H1 (cell line): ENCODE data around the gene UBE2D2. TPM values are rescaled to one million over a fixed set of nuclear protein-coding genes. Genes with fewer than 3 reads are reported as not detected.
A peak's percentile ranks its signal among the peaks of the same experiment; 100 is the strongest.

Experiments
- CTCF ChIA-PET: fragments of 300-600 bp; sonication (Branson Sonifier 250); formaldehyde crosslinking; loops from one replicate; lab custom pipeline; 2021; ENCODE audit not compliant: partially characterized antibody; lab: Charles Lee
- POLR2A ChIA-PET: fragments of 300-600 bp; sonication (Branson Sonifier 250); formaldehyde crosslinking; loops from one replicate; lab custom pipeline; 2021; ENCODE audit warnings: inconsistent platforms; ENCODE audit not compliant: partially characterized antibody; lab: Charles Lee
- DNase-seq, 2 experiments: peaks; one replicate each; pipeline versions ENCODE4 v3.0.0 to v3.0.0-alpha.2; 2010 to 2022; ENCODE audit warnings: low spot score in 2 of 2, low read depth in 1 of 2, mixed read lengths in 1 of 2
- FAIRE-seq: peaks from 2 replicates; lab custom pipeline; 2011; peaks lifted over from hg19 to GRCh38; lab: Jason Lieb, UNC
- H2AFZ ChIP-seq: 2 replicates; pipeline ENCODE4 v1.8.1; 2012; ENCODE audit warnings: low read length, inconsistent platforms
- H2AK5ac ChIP-seq: 2 replicates; pipeline ENCODE4 v1.6.1; 2013; ENCODE audit warnings: low read depth, low read length
- H2BK120ac ChIP-seq: replicated peaks from 2 replicates; pipeline ENCODE3; 2013; ENCODE audit warnings: low read depth, low read length, inconsistent platforms
- H2BK12ac ChIP-seq: 2 replicates; pipeline ENCODE4 v1.6.1; 2013; ENCODE audit warnings: low read depth, low read length
- H2BK15ac ChIP-seq: 2 replicates; pipeline ENCODE4 v1.6.1; 2013; ENCODE audit warnings: low read length
- H2BK20ac ChIP-seq: 2 replicates; pipeline ENCODE4 v1.6.1; 2013; ENCODE audit warnings: low read length
- H2BK5ac ChIP-seq: 2 replicates; pipeline ENCODE4 v1.6.1; 2013; ENCODE audit warnings: low read depth, low read length
- H3K14ac ChIP-seq: 2 replicates; pipeline ENCODE4 v1.6.1; 2013; ENCODE audit warnings: inconsistent platforms; ENCODE audit not compliant: insufficient read length
- H3K18ac ChIP-seq: 2 replicates; pipeline ENCODE4 v1.6.1; 2013; ENCODE audit warnings: low read length; ENCODE audit errors: extremely low read depth
- H3K23ac ChIP-seq: 2 replicates; pipeline ENCODE4 v1.6.1; 2013; ENCODE audit warnings: inconsistent platforms; ENCODE audit not compliant: insufficient read length
- H3K23me2 ChIP-seq: 2 replicates; pipeline ENCODE4 v1.6.1; 2013; ENCODE audit warnings: low read depth, low read length
- H3K27ac ChIP-seq: 2 replicates; pipeline ENCODE4 v1.6.1; 2011; ENCODE audit warnings: low read depth, low read length, inconsistent platforms
- H3K27me3 ChIP-seq, 4 experiments: replicated peaks in 1 of 4; 1 replicate in 1 of 4; 2 replicates in 3 of 4; pipeline versions ENCODE4 v1.6.1 to v1.8.1; 2011 to 2013; ENCODE audit warnings: low read length in 3 of 4, mild to moderate bottlenecking in 3 of 4, inconsistent platforms in 2 of 4, mixed read lengths in 2 of 4, moderate library complexity in 1 of 4; ENCODE audit not compliant: control insufficient read depth in 3 of 4, insufficient read depth in 3 of 4; ENCODE audit errors: extremely low read depth in 1 of 4
- H3K36me3 ChIP-seq, 4 experiments: 2 replicates each; pipeline versions ENCODE4 v1.6.1 to v1.8.1; 2011 to 2013; ENCODE audit warnings: mild to moderate bottlenecking in 4 of 4, low read length in 3 of 4, moderate library complexity in 2 of 4, control low read depth in 1 of 4, inconsistent platforms in 1 of 4; ENCODE audit not compliant: insufficient read depth in 4 of 4, control insufficient read depth in 2 of 4
- H3K4ac ChIP-seq: replicated peaks from 2 replicates; pipeline ENCODE3; 2013; ENCODE audit warnings: low read length, low read depth, mixed read lengths, inconsistent platforms; ENCODE audit not compliant: insufficient read length
- H3K4me1 ChIP-seq, 4 experiments: replicated peaks in 1 of 4; 1 replicate in 1 of 4; 2 replicates in 3 of 4; pipeline versions ENCODE4 v1.6.1 to v1.8.1; 2011 to 2013; ENCODE audit warnings: low read length in 3 of 4, inconsistent platforms in 2 of 4, mixed read lengths in 1 of 4; ENCODE audit not compliant: insufficient read depth in 4 of 4, control insufficient read depth in 3 of 4
- H3K4me2 ChIP-seq, 2 experiments: 2 replicates each; pipeline versions ENCODE4 v1.6.1 to v1.8.1; 2011 to 2013; ENCODE audit warnings: low read depth in 2 of 2, low read length in 2 of 2, control low read depth in 1 of 2, inconsistent platforms in 1 of 2, mild to moderate bottlenecking in 1 of 2; ENCODE audit not compliant: insufficient read depth in 1 of 2
- H3K4me3 ChIP-seq, 4 experiments: fragments of 200-600, 300-600 bp in 1 of 4; sonication (generic), shearing (Covaris generic), sonication (Bioruptor Twin) in 1 of 4; 2 replicates each; pipeline versions ENCODE4 v1.5.1 to v1.8.1; 2011 to 2016; ENCODE audit warnings: low read length in 4 of 4, low read depth in 3 of 4, control low read depth in 2 of 4, inconsistent platforms in 2 of 4, mild to moderate bottlenecking in 2 of 4, mixed read lengths in 1 of 4, moderate library complexity in 1 of 4; ENCODE audit not compliant: insufficient read depth in 2 of 4; ENCODE audit errors: extremely low read depth in 1 of 4
- H3K56ac ChIP-seq: replicated peaks from 2 replicates; pipeline ENCODE3; 2013; ENCODE audit warnings: low read depth, mild to moderate bottlenecking, mixed read lengths, low read length, inconsistent platforms; ENCODE audit not compliant: insufficient read length
- H3K79me1 ChIP-seq: 2 replicates; pipeline ENCODE4 v1.6.1; 2013; ENCODE audit warnings: low read depth, low read length, control low read depth
- H3K79me2 ChIP-seq, 2 experiments: 2 replicates each; pipeline versions ENCODE4 v1.6.1 to v1.8.1; 2012 to 2013; ENCODE audit warnings: low read length in 2 of 2, mild to moderate bottlenecking in 2 of 2, inconsistent platforms in 1 of 2; ENCODE audit not compliant: insufficient read depth in 2 of 2, control insufficient read depth in 1 of 2
- H3K9ac ChIP-seq, 4 experiments: replicated peaks in 1 of 4; 1 replicate in 1 of 4; 2 replicates in 3 of 4; pipeline versions ENCODE4 v1.6.1 to v1.8.1; 2011 to 2013; ENCODE audit warnings: low read depth in 3 of 4, low read length in 3 of 4, control low read depth in 2 of 4, mild to moderate bottlenecking in 2 of 4, moderate library complexity in 2 of 4, inconsistent platforms in 1 of 4; ENCODE audit errors: extremely low read depth in 1 of 4
- H3K9me3 ChIP-seq, 2 experiments: 2 replicates each; pipeline versions ENCODE4 v1.6.1 to v1.8.1; 2012 to 2013; ENCODE audit warnings: mild to moderate bottlenecking in 2 of 2, moderate library complexity in 2 of 2, control low read depth in 1 of 2, inconsistent platforms in 1 of 2, low read depth in 1 of 2, low read length in 1 of 2, mixed read lengths in 1 of 2; ENCODE audit not compliant: insufficient read depth in 2 of 2
- H4K20me1 ChIP-seq, 2 experiments: replicated peaks in 1 of 2; 2 replicates each; pipeline versions ENCODE3 to v1.8.1; 2011 to 2013; ENCODE audit warnings: inconsistent platforms in 2 of 2, low read length in 2 of 2, mild to moderate bottlenecking in 1 of 2; ENCODE audit not compliant: insufficient read depth in 2 of 2, control insufficient read depth in 1 of 2
- H4K5ac ChIP-seq: 2 replicates; pipeline ENCODE4 v1.6.1; 2013; ENCODE audit warnings: low read length, low read depth, mixed read lengths, inconsistent platforms; ENCODE audit not compliant: insufficient read length
- H4K8ac ChIP-seq: 2 replicates; pipeline ENCODE4 v1.8.0; 2013; ENCODE audit warnings: mild to moderate bottlenecking, moderate library complexity, low read length, inconsistent platforms; ENCODE audit not compliant: insufficient read depth; ENCODE audit errors: extremely low read depth
- H4K91ac ChIP-seq: replicated peaks from 2 replicates; pipeline ENCODE3; 2013; ENCODE audit warnings: low read length, mixed read lengths, inconsistent platforms; ENCODE audit not compliant: insufficient read length
- BACH1 ChIP-seq: IDR thresholded peaks from 2 replicates; pipeline ENCODE4 v1.6.1; 2012; ENCODE audit warnings: low read length, improper control_type of control experiment
- CTCF ChIP-seq, 3 experiments: IDR thresholded peaks; 1 replicate in 2 of 3; 2 replicates in 1 of 3; pipeline versions ENCODE4 v1.5.1 to v1.6.1; 2011; ENCODE audit warnings: low read length in 3 of 3, mild to moderate bottlenecking in 3 of 3, inconsistent platforms in 2 of 3, low read depth in 1 of 3, moderate library complexity in 1 of 3; ENCODE audit not compliant: insufficient read depth in 1 of 3; ENCODE audit errors: control extremely low read depth in 1 of 3
- GABPA ChIP-seq: IDR thresholded peaks from 2 replicates; pipeline ENCODE4 v1.6.1; 2011; ENCODE audit warnings: mild to moderate bottlenecking, low read length, moderate library complexity, borderline replicate concordance; ENCODE audit not compliant: insufficient read depth
- GTF2F1 ChIP-seq: IDR thresholded peaks from 2 replicates; pipeline ENCODE4 v1.6.1; 2012; ENCODE audit warnings: low read depth, low read length, improper control_type of control experiment, borderline replicate concordance
- RAD21 ChIP-seq, 2 experiments: IDR thresholded peaks in 1 of 2; conservative IDR thresholded peaks in 1 of 2; 2 replicates each; pipeline ENCODE4 v1.6.1; 2011; ENCODE audit warnings: low read depth in 2 of 2, low read length in 2 of 2, improper control_type of control experiment in 1 of 2, inconsistent platforms in 1 of 2, mild to moderate bottlenecking in 1 of 2, moderate library complexity in 1 of 2
- SIN3A ChIP-seq, 2 experiments: IDR thresholded peaks in 1 of 2; conservative IDR thresholded peaks in 1 of 2; 2 replicates each; pipeline ENCODE4 v1.6.1; 2011 to 2012; ENCODE audit warnings: low read length in 2 of 2, improper control_type of control experiment in 1 of 2, low read depth in 1 of 2, mild to moderate bottlenecking in 1 of 2
- SUZ12 ChIP-seq: fragments of 200-600 bp; sonication (generic); IDR thresholded peaks from 2 replicates; pipeline ENCODE4 v1.6.1; 2012; ENCODE audit warnings: mild to moderate bottlenecking, inconsistent platforms, low read length, moderate library complexity, mixed read lengths
- TAF7 ChIP-seq: optimal IDR thresholded peaks from 2 replicates; pipeline ENCODE3; 2011; ENCODE audit warnings: low read depth, mild to moderate bottlenecking, inconsistent platforms, low read length, moderate library complexity, borderline replicate concordance
- WGBS, 2 experiments: shearing (Covaris generic) in 1 of 2; methylation state at CpG; one replicate each; pipeline versions ENCODE4 v1.1.6 to v1.1.7; 2013 to 2015; ENCODE audit warnings: low lambda C conversion rate in 2 of 2, mixed read lengths in 2 of 2, inconsistent platforms in 1 of 2, low coverage in 1 of 2, missing lambda C conversion rate in 1 of 2; ENCODE audit not compliant: insufficient replicate concordance in 2 of 2, insufficient coverage in 1 of 2, insufficient read length in 1 of 2; ENCODE audit errors: extremely low coverage in 1 of 2, missing lambda C conversion rate in 1 of 2; 5-methylcytosine and 5-hydroxymethylcytosine counted together
- polyA plus RNA-seq, 7 experiments: library from polyadenylated mRNA; depleted of rRNA in 3 of 7; stranded (reverse) in 5 of 7; unstranded in 2 of 7; fragments of >200 nt in 5 of 7; fragments of 200-250 nt in 2 of 7; gene quantifications; 1 replicate in 5 of 7; 2 replicates in 1 of 7; 4 replicates in 1 of 7; pipeline versions ENCODE4 v1.2.1 to v1.2.3, GENCODE V29; 2011 to 2013; ENCODE audit warnings: missing spikeins in 2 of 7, mixed read lengths in 2 of 7
- total RNA-seq: library from RNA; stranded (reverse); fragmentation: NEBNext Ultra II Directional; extraction: Animal tissue kit (Norgen Biotek cat#: 25700); gene quantifications from 2 replicates; pipeline ENCODE4 v1.2.1, GENCODE V29; 2021

Gene UBE2D2
- total and polyA plus RNA-seq, 2 of the 8 experiments (the other 6 are each of a cell fraction or from before 2014, with no cell fraction given) = 66.9 to 203 TPM

DNA sequence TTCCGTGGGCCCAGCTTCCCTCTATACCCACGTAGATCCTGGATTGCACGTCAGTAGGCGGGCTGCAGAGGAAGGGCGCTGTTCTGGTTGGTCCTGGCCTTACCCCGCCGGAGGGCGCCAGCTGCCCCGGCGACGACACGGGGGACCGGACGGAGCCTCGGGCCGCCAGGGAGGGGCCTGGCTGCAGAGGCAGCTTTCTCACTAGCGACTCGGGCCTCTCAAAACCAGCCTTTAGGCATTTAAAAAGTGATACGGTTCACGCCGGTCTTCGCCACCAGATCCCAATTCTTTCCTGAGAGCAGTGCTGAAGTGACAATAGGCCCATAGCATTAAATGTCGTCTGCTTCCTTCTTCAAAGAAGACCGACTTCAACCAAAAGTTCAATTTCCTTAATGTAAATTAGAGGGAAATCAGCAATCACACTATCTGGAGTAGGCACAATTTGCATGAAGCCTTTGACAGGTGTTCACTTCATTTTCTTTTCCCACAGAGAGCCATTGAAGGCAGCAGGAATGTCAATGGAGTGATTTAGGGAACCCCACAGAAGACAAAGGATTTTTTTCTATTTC is 17.6 kb upstream of the UBE2D2 start:
- H3K27ac ChIP-seq = no peak overlapping the region; the same call in 1 of the 2 replicates
- H2AFZ ChIP-seq = no peak overlapping the region
- H2BK5ac ChIP-seq = peak overlapping the region; percentile 29; the same call in 1 of the 2 replicates
- TF ChIP-seq BACH1 (no peak), GTF2F1 (no peak), TAF7 (peak; percentile 25), SUZ12 (no peak), RAD21 (IDR thresholded peaks at IDR 0.05 in 1 of 2, conservative IDR thresholded peaks at IDR 0.05 in 1 of 2; ENCODE audit: low read depth in 2 of 2, low read length in 2 of 2) (peak; percentile 42 to 57), CTCF (IDR thresholded peaks at IDR 0.05; ENCODE audit: control extremely low read depth in 1 of 3, insufficient read depth in 1 of 3, low read depth in 1 of 3, low read length in 3 of 3) (peak; percentile 47 to 70 (median 60)), GABPA (0 out of 2 replicates have a peak, but pooled peaks have one; percentile 11), SIN3A (conservative IDR thresholded peaks at IDR 0.05 in 1 of 2, IDR thresholded peaks at IDR 0.05 in 1 of 2; ENCODE audit: low read depth in 1 of 2, low read length in 2 of 2) (0 out of 4 replicates have a peak, but pooled peaks have one; percentile 16 to 22)

More for the DNA sequence above, 17.6 kb upstream of the UBE2D2 start:
- H2BK15ac ChIP-seq = no peak overlapping the region
- no peak overlapping the region for H4K5ac ChIP-seq
- no peak overlapping the region for H3K56ac ChIP-seq
- no peaks in the 10 kb centered on the region for H3K23me2 ChIP-seq
- peak overlapping the region; percentile 1 for H2BK120ac ChIP-seq
- WGBS, 2 experiments = 4% methylated on average over 24 of the region's 24 CpGs; no CpG with 5 or more reads in 1 of the 2 experiments
- no peak overlapping the region for H4K91ac ChIP-seq
- no peaks in the 10 kb centered on the region for H3K36me3 ChIP-seq
- peak in 1 of 2 experiments; percentile 83 for DNase-seq
- ChIA-PET POLR2A (interaction anchor here (0.6 to 6.4 kb wide), 4 partner anchors 10 to 49 kb away, joined by 3 to 35 read pairs (median 4); partner anchors contain the start of gene UBE2D2), CTCF (interaction anchor here (0.9 to 1.6 kb wide), 7 partner anchors 16 to 245 kb away, joined by 3 to 4 read pairs (median 3); no protein-coding TSS in a partner anchor)
- no peak overlapping the region for H3K18ac ChIP-seq
- H3K79me1 ChIP-seq = no peaks in the 10 kb centered on the region
- peak overlapping the region; percentile 7; the same call in 1 of the 2 replicates for H4K8ac ChIP-seq
- H3K27me3 ChIP-seq = no peaks in the 10 kb centered on the region
- no peak overlapping the region for H2AK5ac ChIP-seq
- no peak overlapping the region for H2BK12ac ChIP-seq
- no peak overlapping the region for H3K14ac ChIP-seq
- peak overlapping the region; percentile 16 to 73 for H3K4me2 ChIP-seq
- peak overlapping the region in 1 of 4 experiments; percentile 13; a peak in 2 of 7 replicates for H3K9ac ChIP-seq
- peak overlapping the region in 2 of 4 experiments; percentile 17 to 44; a peak in 5 of 8 replicates for H3K4me3 ChIP-seq
- peaks cover 0 to 10% (median 1%) of the 10 kb centered on the region in 4 experiments; a peak in 3 of 7 replicates for H3K4me1 ChIP-seq
- FAIRE-seq = no peak
- no peaks in the 10 kb centered on the region for H4K20me1 ChIP-seq
- H3K4ac ChIP-seq = no peak overlapping the region
- no peak overlapping the region for H3K23ac ChIP-seq
- no peak overlapping the region for H2BK20ac ChIP-seq
- H3K79me2 ChIP-seq = no peaks in the 10 kb centered on the region
- 0 out of 4 replicates have a peak, but pooled peaks cover 0 to 5% of the 10 kb centered on the region in 2 experiments for H3K9me3 ChIP-seq
